Sigmoid colon (tissue), 4 donors: ENCODE measurements around the gene TULP3.

Source experiments
- CTCF ChIP-seq, 4 experiments: fragments of 450-650 bp in 3 of 4; fragments of 200-600 bp in 1 of 4; IDR thresholded peaks; one replicate each; pipeline ENCODE4 v1.5.1; 2016 to 2019; ENCODE audit warnings: antibody characterized with exemption in 4 of 4, mild to moderate bottlenecking in 3 of 4, moderate library complexity in 2 of 4
- POLR2A ChIP-seq, 2 donors: fragments of 450-650 bp; IDR thresholded peaks; one replicate each; pipeline ENCODE4 v1.6.1; 2016; ENCODE audit warnings: antibody characterized with exemption in 2 of 2, mild to moderate bottlenecking in 2 of 2, moderate library complexity in 2 of 2
- POLR2AphosphoS5 ChIP-seq, 4 donors: sonication (generic); formaldehyde crosslinking; IDR thresholded peaks; one replicate each; pipeline ENCODE4 v1.6.1; 2017; ENCODE audit warnings: antibody characterized with exemption in 4 of 4

GRCh38 chr12:2963760-2964292 lies 73.1 kb downstream of the TULP3 start:
- TF ChIP-seq CTCF (IDR thresholded peaks at IDR 0.05) (no peak), POLR2A (IDR thresholded peaks at IDR 0.05) (no peak), POLR2AphosphoS5 (IDR thresholded peaks at IDR 0.05) (no peak)
